Activated CD4-positive, alpha-beta T cell treated with anti-CD3 and anti-CD28 coated beads, Interleukin-2, amount 10 ng/mL, durations not matched to agents 7 days and 5 days (primary cell): ENCODE data around the gene INO80B. TPM values are rescaled to one million over a fixed set of nuclear protein-coding genes. Genes with fewer than 3 reads are reported as not detected.

Source experiments
- CTCF ChIA-PET: fragments of 350-600 bp; sonication (Branson Sonifier 250); formaldehyde crosslinking; loops from one replicate; lab custom pipeline; 2021; ENCODE audit warnings: antibody characterized with exemption; lab: Charles Lee
- POLR2A ChIA-PET: fragments of 350-600 bp; sonication (Branson Sonifier 250); formaldehyde crosslinking; loops from one replicate; lab custom pipeline; 2021; ENCODE audit warnings: antibody characterized with exemption; lab: Charles Lee
- DNase-seq: peaks from one replicate; pipeline ENCODE4 v3.0.0-alpha.2; 2020
- H3K27ac Mint-ChIP-seq: one replicate; pipeline ENCODE4 v1.8.0; 2021; ENCODE audit warnings: mild to moderate bottlenecking, moderate library complexity, mixed read lengths
- H3K27me3 Mint-ChIP-seq: one replicate; pipeline ENCODE4 v1.8.0; 2021; ENCODE audit warnings: mixed read lengths
- H3K36me3 Mint-ChIP-seq: one replicate; pipeline ENCODE4 v1.8.0; 2021; ENCODE audit warnings: low read depth, mixed read lengths
- H3K4me1 Mint-ChIP-seq: one replicate; pipeline ENCODE4 v1.8.0; 2021; ENCODE audit warnings: mixed read lengths
- H3K4me3 Mint-ChIP-seq: one replicate; pipeline ENCODE4 v1.8.0; 2021; ENCODE audit warnings: mild to moderate bottlenecking, moderate library complexity, mixed read lengths
- H3K9me3 Mint-ChIP-seq: one replicate; pipeline ENCODE4 v1.8.0; 2021; ENCODE audit warnings: mixed read lengths
- total RNA-seq, 2 experiments: library from RNA; stranded (reverse); gene quantifications; one replicate each; pipeline ENCODE4 v1.2.3, GENCODE V29; 2021

The INO80B gene
- total RNA-seq, 2 experiments from 2014 or later: 28.9 to 32.1 TPM

DNA sequence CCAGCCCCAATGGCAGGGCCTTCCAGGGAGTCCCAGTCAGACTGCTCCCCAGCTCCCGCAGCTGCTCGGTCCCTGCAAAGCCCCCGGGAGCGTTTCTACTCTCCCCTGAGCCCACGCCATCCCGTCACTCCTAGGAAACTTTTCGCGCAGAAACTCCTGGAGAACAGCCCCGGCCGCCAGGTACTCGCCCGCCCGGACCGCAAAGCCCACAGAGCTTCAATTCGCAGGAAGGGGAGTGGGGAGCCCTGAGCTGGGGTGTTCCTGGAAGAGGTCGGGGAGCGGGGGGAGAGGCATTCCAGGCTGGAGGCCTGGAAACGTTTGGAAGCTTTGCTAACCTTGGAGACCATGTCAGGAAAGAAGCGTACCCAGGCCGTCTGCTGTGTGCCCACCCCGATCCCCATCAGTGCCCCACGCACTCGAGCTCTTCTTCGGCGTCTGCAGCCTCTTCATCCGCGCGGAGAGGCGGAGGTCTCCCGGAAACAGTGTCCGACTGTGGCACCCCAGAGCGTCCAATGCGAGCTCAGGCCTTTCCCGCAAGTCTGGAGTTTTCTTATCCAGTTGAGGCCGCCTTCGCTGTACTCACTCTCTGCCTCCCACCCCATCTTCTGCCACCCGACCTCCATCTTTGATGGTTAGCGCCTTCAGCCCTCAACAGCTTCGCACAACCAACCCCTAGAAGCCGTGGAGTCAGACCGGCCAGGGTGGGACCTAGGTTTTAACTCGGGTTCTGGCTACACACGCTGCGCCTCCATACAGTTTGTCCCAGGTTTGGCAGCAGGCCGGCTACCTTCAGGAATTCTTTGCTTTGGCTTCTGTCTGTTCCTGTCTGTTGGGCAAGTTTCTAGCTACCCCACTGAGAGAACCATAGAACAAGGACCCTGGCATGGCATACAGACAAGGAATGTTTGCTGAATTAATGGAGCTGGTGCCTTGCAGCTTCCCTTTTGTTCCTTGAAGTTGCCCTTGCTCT, 48.9 kb downstream of the INO80B start:
- Mint-ChIP-seq H3K4me1 (peaks cover 67% of the 10 kb centered on the region), H3K9me3 (no peaks in the 10 kb centered on the region), H3K27ac (peak overlapping the region; percentile 60), H3K4me3 (peak overlapping the region; percentile 54), H3K27me3 (peaks cover 50% of the 10 kb centered on the region), H3K36me3 (peaks cover 38% of the 10 kb centered on the region)
- ChIA-PET CTCF (interaction anchor here (0.6 to 3.4 kb wide), 10 partner anchors 10 to 42 kb away, joined by 3 to 16 read pairs (median 3); partner anchors contain the start of genes AUP1, CCDC142, DQX1 and HTRA2), POLR2A (interaction anchor here (0.6 kb wide), 1 partner anchor 76 kb away, joined by 3 read pairs; no protein-coding TSS in a partner anchor)
- no peak for DNase-seq

DNA sequence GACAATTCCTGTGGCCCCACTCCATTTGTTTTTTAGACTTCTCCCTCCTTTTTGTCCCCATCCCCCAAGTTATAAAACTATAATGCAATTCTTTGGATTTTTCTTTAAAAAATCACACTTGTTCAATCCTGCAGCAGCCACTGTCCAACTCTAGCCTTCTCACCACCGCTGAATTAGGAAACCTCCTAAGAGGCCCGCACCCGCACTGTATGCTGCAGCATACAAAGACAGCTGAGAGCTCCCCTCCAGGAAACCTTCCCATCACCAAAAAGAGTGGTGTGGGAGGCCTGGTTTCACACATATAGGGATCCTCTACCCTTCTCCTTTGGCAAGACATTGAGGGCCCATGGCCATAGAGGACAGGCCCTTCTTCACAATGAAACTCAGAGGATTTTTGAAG, 49.7 kb downstream of the INO80B start:
- ChIA-PET CTCF (interaction anchor here (0.7 to 3.4 kb wide), 6 partner anchors 9 to 26 kb away, joined by 3 to 16 read pairs (median 4); partner anchors contain the start of genes AUP1, CCDC142, DQX1 and HTRA2), POLR2A (no interaction called here)
- Mint-ChIP-seq H3K27me3 (peaks cover 45% of the 10 kb centered on the region), H3K9me3 (no peaks in the 10 kb centered on the region), H3K4me1 (peaks cover 63% of the 10 kb centered on the region), H3K36me3 (peaks cover 38% of the 10 kb centered on the region), H3K27ac (peak overlapping the region; percentile 60), H3K4me3 (peak overlapping the region; percentile 14)
- no peak for DNase-seq

DNA sequence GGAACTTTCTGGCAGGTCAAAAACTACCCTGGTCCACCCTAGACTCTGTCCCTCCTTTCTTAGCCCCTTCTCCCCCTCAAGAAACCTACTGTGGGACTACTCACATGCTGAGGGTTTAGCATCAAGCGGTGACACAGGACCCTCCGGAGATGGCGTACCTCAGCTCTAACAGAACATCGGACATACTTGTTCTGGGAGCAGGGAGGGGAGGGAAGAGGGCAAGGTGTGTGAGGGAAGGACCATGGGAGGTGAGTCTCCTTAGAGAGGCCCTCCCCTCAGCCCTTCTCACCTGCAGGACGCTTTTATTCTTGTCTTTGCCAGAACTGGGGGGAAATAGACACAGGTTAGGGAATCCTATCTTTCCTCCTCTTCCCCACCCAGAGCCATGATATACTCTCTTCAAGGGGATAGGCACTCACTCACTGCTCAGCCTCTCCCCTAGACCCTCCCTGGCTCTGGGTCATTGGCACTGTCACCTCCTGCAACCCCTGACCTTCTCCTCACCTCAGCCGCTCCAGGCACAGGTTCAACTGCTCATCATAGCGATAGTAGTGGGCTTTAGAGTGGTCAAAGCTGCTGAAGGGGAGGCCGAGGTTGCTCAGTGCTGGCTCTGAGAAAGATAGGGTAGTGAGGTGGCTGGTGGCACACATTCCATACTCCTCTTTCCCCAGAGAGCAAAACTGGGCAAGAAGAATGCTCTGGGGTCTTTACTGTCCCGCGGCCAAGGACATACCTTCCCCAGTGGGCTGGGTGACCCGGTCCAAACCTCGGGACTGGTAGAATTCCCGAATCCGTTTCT, 50.8 kb downstream of the INO80B start:
- Mint-ChIP-seq H3K36me3 (peaks cover 38% of the 10 kb centered on the region), H3K4me1 (peaks cover 65% of the 10 kb centered on the region), H3K27me3 (peaks cover 42% of the 10 kb centered on the region), H3K27ac (no peak overlapping the region), H3K9me3 (no peaks in the 10 kb centered on the region), H3K4me3 (peak overlapping the region; percentile 10)
- no peak for DNase-seq
- ChIA-PET POLR2A (interaction anchor here (0.5 kb wide), 1 partner anchor 30 kb away, joined by 4 read pairs; no protein-coding TSS in a partner anchor), CTCF (interaction anchor here (1.2 to 1.6 kb wide), 3 partner anchors 8 to 26 kb away, joined by 3 read pairs; partner anchors contain the start of genes AUP1 and HTRA2)

DNA sequence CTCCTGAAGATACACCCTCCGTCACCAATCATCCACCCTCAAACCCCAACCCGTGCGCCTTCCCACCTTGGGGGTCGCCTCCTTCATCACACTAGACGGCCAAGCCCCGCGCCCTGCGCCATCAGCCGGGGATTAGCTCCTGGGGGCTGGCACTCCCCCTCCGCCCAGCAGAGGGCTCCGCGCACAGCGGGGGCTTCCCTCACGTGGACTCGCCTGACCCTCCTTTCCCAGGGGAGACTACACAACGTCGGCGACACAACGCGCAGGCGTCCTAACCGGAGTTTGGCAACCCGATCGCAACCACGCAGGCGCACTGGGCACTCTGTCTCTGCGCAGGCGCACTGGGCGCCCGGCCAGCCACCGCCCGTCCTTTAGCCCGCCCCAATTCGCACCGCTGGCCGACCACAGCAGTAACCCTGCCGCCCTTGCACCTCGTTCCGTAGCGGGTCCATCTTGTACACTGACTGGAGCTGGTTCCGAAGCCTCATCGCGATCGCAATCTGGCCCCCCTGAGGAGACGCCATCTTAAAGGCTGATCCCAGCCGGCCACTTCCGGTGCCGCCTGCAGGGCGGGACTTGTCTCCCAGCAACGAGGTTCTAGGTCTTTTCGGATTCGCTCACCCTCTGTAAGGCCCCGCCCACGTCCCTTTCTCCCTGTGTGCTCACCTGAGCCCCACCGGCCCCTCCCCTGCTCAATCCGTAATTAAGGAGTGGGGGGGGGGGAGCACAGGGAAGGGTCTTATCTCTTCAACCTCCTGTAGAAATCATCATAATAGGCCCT, 52.4 kb downstream of the INO80B start, which contains the start of gene PCGF1:
Gene PCGF1 (minus strand): TSS at position 551 of the 781 bp plus-strand sequence. CDS start 27 bp downstream, at position 524.
- ChIA-PET CTCF (interaction anchor here (0.9 to 1.4 kb wide), 3 partner anchors 10 to 52 kb away, joined by 3 read pairs; partner anchors contain the start of gene INO80B), POLR2A (interaction anchor here (1.2 kb wide), 1 partner anchor 25 kb away, joined by 3 read pairs; the partner anchor contains the start of genes CCDC142 and TTC31)
- Mint-ChIP-seq H3K36me3 (peaks cover 30% of the 10 kb centered on the region), H3K27me3 (peaks cover 40% of the 10 kb centered on the region), H3K9me3 (no peaks in the 10 kb centered on the region), H3K4me1 (peaks cover 60% of the 10 kb centered on the region), H3K4me3 (peak within 1 kb of the TSS; percentile 93), H3K27ac (peak within 1 kb of the TSS; percentile 100)
- peak; percentile 99 for DNase-seq

Other genes with a start within 250 kb of the INO80B start
- 1 to 10 TPM; 3.0 to 4.3 TPM for gene SLC4A5, start 111.7 kb upstream of the INO80B start, total RNA-seq
- 100 to 1,000 TPM; 106 to 132 TPM for gene DCTN1, start 74.8 kb upstream of the INO80B start, total RNA-seq
- gene C2orf81, start 33.5 kb upstream of the INO80B start, total RNA-seq: 1 to 10 TPM; 3.0 to 3.3 TPM
- gene WDR54, start 33.4 kb upstream of the INO80B start, total RNA-seq: 10 to 100 TPM; 71.3 to 80.7 TPM
- gene RTKN, start 13.2 kb upstream of the INO80B start, total RNA-seq: under 1 TPM; 0.62 to 0.82 TPM
- gene WBP1, start 3.4 kb downstream of the INO80B start, total RNA-seq: 10 to 100 TPM; 52.5 to 52.6 TPM
- gene MOGS, start 10.3 kb downstream of the INO80B start, total RNA-seq: 10 to 100 TPM; 55.4 to 62.6 TPM
- 10 to 100 TPM; 72.5 to 83.1 TPM for gene MRPL53, start 17.6 kb downstream of the INO80B start, total RNA-seq
- 10 to 100 TPM; 26.8 to 27.1 TPM for gene CCDC142, start 27.9 kb downstream of the INO80B start, total RNA-seq
- gene TTC31, start 28.0 kb downstream of the INO80B start, total RNA-seq: 10 to 100 TPM; 45.8 to 46.3 TPM
- under 1 TPM in 1 of 2 experiments, not detected in 1; 0.25 TPM for gene LBX2, start 44.5 kb downstream of the INO80B start, total RNA-seq
- gene PCGF1, start 52.6 kb downstream of the INO80B start, total RNA-seq: 10 to 100 TPM; 25.8 to 35.6 TPM
- under 1 TPM; 0.40 to 0.52 TPM for gene TLX2, start 59.4 kb downstream of the INO80B start, total RNA-seq
- gene DQX1, start 71.1 kb downstream of the INO80B start, total RNA-seq: under 1 TPM; 0.25 to 0.52 TPM
- gene AUP1, start 74.6 kb downstream of the INO80B start, total RNA-seq: 100 to 1,000 TPM; 116 to 136 TPM
- gene HTRA2, start 74.8 kb downstream of the INO80B start, total RNA-seq: 10 to 100 TPM; 41.6 to 45.8 TPM
- under 1 TPM; 0.12 to 0.15 TPM for gene LOXL3, start 98.9 kb downstream of the INO80B start, total RNA-seq
- 10 to 100 TPM; 28.0 to 34.4 TPM for gene DOK1, start 99.6 kb downstream of the INO80B start, total RNA-seq
- gene M1AP, start 193.2 kb downstream of the INO80B start, total RNA-seq: not detected
- gene SEMA4F, start 199.2 kb downstream of the INO80B start, total RNA-seq: 1 to 10 TPM; 6.5 to 8.3 TPM